Natural killer cell (primary cell): ENCODE data around the gene MBNL1. TPM values are rescaled to one million over a fixed set of nuclear protein-coding genes. Genes with fewer than 3 reads are reported as not detected.
A peak's percentile ranks its signal among the peaks of the same experiment; 100 is the strongest.

Source experiments
- ATAC-seq, 3 donors: fragments of 150-1000 bp in 2 of 3; fragments of 200-7000 bp in 1 of 3; cut with Tn5 transposase; 1 replicate in 1 of 3; 2 replicates in 2 of 3; pipeline ENCODE4 v1.10.0; 2021; ENCODE audit warnings: mild to moderate bottlenecking in 2 of 3, moderate library complexity in 2 of 3
- DNase-seq, 2 donors: peaks; one replicate each; pipeline versions ENCODE4 v3.0.0 to v3.0.0-alpha.2; 2013 to 2021; ENCODE audit warnings: mixed read lengths in 1 of 2
- H3K27ac ChIP-seq: one replicate; pipeline ENCODE4 v1.5.1; 2013; ENCODE audit warnings: mild to moderate bottlenecking, low read length
- H3K27me3 ChIP-seq: one replicate; pipeline ENCODE4 v1.6.1; 2013; ENCODE audit warnings: low read length; ENCODE audit not compliant: control insufficient read depth, insufficient read depth
- H3K36me3 ChIP-seq: one replicate; pipeline ENCODE4 v1.6.1; 2013; ENCODE audit warnings: low read length; ENCODE audit not compliant: control insufficient read depth, insufficient read depth
- H3K4me1 ChIP-seq: one replicate; pipeline ENCODE4 v1.6.1; 2013; ENCODE audit warnings: low read length; ENCODE audit not compliant: control insufficient read depth, insufficient read depth
- H3K4me3 ChIP-seq: one replicate; pipeline ENCODE4 v1.5.1; 2013; ENCODE audit warnings: low read length
- H3K9me3 ChIP-seq: one replicate; pipeline ENCODE4 v1.6.1; 2013; ENCODE audit warnings: low read length; ENCODE audit not compliant: control insufficient read depth, insufficient read depth
- H3K27ac Mint-ChIP-seq, 2 donors: one replicate each; pipeline ENCODE4 v1.8.0; 2022; ENCODE audit warnings: mild to moderate bottlenecking in 2 of 2, mixed read lengths in 2 of 2, moderate library complexity in 1 of 2
- H3K27me3 Mint-ChIP-seq, 2 donors: one replicate each; pipeline ENCODE4 v1.8.0; 2022; ENCODE audit warnings: low read depth in 2 of 2, mixed read lengths in 2 of 2
- H3K36me3 Mint-ChIP-seq: one replicate; pipeline ENCODE4 v1.8.0; 2022; ENCODE audit warnings: mixed read lengths
- H3K4me1 Mint-ChIP-seq, 2 donors: one replicate each; pipeline ENCODE4 v1.8.0; 2022; ENCODE audit warnings: mixed read lengths in 2 of 2
- H3K4me3 Mint-ChIP-seq: one replicate; pipeline ENCODE4 v1.8.0; 2022; ENCODE audit warnings: mild to moderate bottlenecking, moderate library complexity, mixed read lengths
- H3K9me3 Mint-ChIP-seq, 2 donors: one replicate each; pipeline ENCODE4 v1.8.0; 2022; ENCODE audit warnings: mixed read lengths in 2 of 2
- WGBS: methylation state at CpG from one replicate; pipeline ENCODE4 v1.1.7; 2013; ENCODE audit warnings: missing lambda C conversion rate; ENCODE audit not compliant: insufficient coverage; 5-methylcytosine and 5-hydroxymethylcytosine counted together
- intact Hi-C: fragments of 100-400 bp; cut with micrococcal nuclease; formaldehyde crosslinking; loops from one replicate; pipeline ENCODE4 v1.14.2; 2022
- total RNA-seq, 4 donors: library from RNA; stranded (reverse); fragments of 120-200 nt in 1 of 4; gene quantifications; one replicate each; pipeline versions ENCODE4 v1.2.3 to v1.2.4, GENCODE V29; 2013 to 2022
- TF ChIP-seq, protein P1 (sequence below): fragments of 200-600 bp; IDR thresholded peaks from one replicate; pipeline ENCODE4 v1.8.0; 2022; ENCODE audit warnings: antibody characterized with exemption

Gene MBNL1
- total RNA-seq, 3 donors from 2014 or later (not counting 1 experiment from before 2014, with no cell fraction given) = 600 to 704 (median 607) TPM

DNA sequence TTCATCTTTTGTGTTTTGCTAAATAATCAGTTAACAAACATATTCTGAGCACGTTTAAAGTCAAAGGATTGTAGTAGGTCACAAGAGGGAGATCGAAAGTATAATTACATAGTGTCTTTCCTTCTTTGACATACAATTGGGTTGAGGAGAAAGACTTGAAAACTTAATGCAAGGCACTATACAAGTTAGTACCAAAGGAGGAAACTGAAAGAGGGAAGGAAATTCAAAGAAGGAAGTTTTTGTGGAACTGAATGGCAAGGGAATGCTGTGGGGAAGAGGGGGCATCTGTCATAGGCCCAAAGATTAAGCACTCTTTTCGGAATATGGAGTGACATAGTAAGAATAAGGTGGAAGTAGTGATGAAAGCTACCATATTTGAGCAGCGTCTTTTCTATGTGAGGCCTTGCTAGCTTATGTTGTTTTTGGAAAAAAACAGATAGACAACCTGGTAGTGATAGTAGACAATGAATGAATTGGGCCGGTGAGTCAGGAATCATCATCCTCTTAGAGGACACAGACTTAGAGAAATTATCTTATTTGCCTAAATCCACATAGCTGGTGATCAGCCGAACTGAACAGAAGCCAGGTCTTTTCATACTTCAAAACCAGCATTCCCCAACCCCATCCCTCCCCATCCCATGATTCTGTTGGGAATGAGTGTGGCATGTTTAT lies 10.2 kb downstream of the MBNL1 start:
- no peak for ATAC-seq

GRCh38 chr3:152279479-152279878 lies 10.8 kb downstream of the MBNL1 start:
- DNase-seq = no peak
- intact Hi-C loops = loop anchor here (5.0 to 10.0 kb wide), 2 partner anchors 37 to 125 kb away; no protein-coding TSS in a partner anchor
- peak overlapping the region; percentile 17 for H3K27ac ChIP-seq
- peaks cover 18% of the 10 kb centered on the region for H3K4me1 ChIP-seq
- peak; percentile 13 to 53 (median 33) for ATAC-seq
- no peaks in the 10 kb centered on the region for H3K27me3 ChIP-seq
- peaks cover 75 to 82% of the 10 kb centered on the region in 2 donors for H3K4me1 Mint-ChIP-seq
- H3K27me3 Mint-ChIP-seq = no peaks in the 10 kb centered on the region
- TF ChIP-seq, protein P1, sequence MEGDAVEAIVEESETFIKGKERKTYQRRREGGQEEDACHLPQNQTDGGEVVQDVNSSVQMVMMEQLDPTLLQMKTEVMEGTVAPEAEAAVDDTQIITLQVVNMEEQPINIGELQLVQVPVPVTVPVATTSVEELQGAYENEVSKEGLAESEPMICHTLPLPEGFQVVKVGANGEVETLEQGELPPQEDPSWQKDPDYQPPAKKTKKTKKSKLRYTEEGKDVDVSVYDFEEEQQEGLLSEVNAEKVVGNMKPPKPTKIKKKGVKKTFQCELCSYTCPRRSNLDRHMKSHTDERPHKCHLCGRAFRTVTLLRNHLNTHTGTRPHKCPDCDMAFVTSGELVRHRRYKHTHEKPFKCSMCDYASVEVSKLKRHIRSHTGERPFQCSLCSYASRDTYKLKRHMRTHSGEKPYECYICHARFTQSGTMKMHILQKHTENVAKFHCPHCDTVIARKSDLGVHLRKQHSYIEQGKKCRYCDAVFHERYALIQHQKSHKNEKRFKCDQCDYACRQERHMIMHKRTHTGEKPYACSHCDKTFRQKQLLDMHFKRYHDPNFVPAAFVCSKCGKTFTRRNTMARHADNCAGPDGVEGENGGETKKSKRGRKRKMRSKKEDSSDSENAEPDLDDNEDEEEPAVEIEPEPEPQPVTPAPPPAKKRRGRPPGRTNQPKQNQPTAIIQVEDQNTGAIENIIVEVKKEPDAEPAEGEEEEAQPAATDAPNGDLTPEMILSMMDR = no peak
- no peaks in the 10 kb centered on the region for H3K9me3 ChIP-seq
- H3K4me3 ChIP-seq = no peak overlapping the region
- no peaks in the 10 kb centered on the region for H3K9me3 Mint-ChIP-seq
- 30% methylated on average over 1 of the region's 3 CpGs for WGBS
- H3K36me3 Mint-ChIP-seq = no peaks in the 10 kb centered on the region
- no peaks in the 10 kb centered on the region for H3K36me3 ChIP-seq
- H3K4me3 Mint-ChIP-seq = peak overlapping the region; percentile 64
- peak overlapping the region; percentile 81 to 84 for H3K27ac Mint-ChIP-seq

More for the DNA sequence above, 10.2 kb downstream of the MBNL1 start:
- no peak for DNase-seq
- Histone ChIP-seq H3K36me3 (no peaks in the 10 kb centered on the region), H3K27ac (peak overlapping the region; percentile 17), H3K4me3 (no peak overlapping the region), H3K9me3 (no peaks in the 10 kb centered on the region), H3K4me1 (peaks cover 18% of the 10 kb centered on the region), H3K27me3 (no peaks in the 10 kb centered on the region)
- 58% methylated on average over 4 of the region's 6 CpGs for WGBS
- Mint-ChIP-seq H3K9me3 (no peaks in the 10 kb centered on the region), H3K4me3 (peak overlapping the region; percentile 64), H3K4me1 (peaks cover 78 to 84% of the 10 kb centered on the region in 2 donors), H3K27me3 (no peaks in the 10 kb centered on the region), H3K27ac (peak overlapping the region; percentile 81 to 84), H3K36me3 (no peaks in the 10 kb centered on the region)
- TF ChIP-seq, protein P1 = no peak
- intact Hi-C loops = loop anchor here (5.0 to 10.0 kb wide), 2 partner anchors 37 to 126 kb away; no protein-coding TSS in a partner anchor

GRCh38 chr3:152280539-152280938 lies 11.8 kb downstream of the MBNL1 start:
- Mint-ChIP-seq H3K9me3 (no peaks in the 10 kb centered on the region), H3K36me3 (no peaks in the 10 kb centered on the region), H3K4me1 (peaks cover 77 to 87% of the 10 kb centered on the region in 2 donors), H3K27ac (peak overlapping the region; percentile 81 to 84), H3K27me3 (no peaks in the 10 kb centered on the region), H3K4me3 (peak overlapping the region; percentile 64)
- 0% methylated on average over 1 of the region's 3 CpGs for WGBS
- no peaks in the 10 kb centered on the region for H3K9me3 ChIP-seq
- peak overlapping the region; percentile 45 for H3K27ac ChIP-seq
- no peaks in the 10 kb centered on the region for H3K27me3 ChIP-seq
- H3K4me3 ChIP-seq = no peak overlapping the region
- TF ChIP-seq, protein P1 = no peak
- H3K36me3 ChIP-seq = no peaks in the 10 kb centered on the region
- peaks cover 15% of the 10 kb centered on the region for H3K4me1 ChIP-seq
- no peak for ATAC-seq
- intact Hi-C loops = loop anchor here (5.0 kb wide), 1 partner anchor 42 kb away; no protein-coding TSS in a partner anchor
- no peak for DNase-seq
